Retinal pigment epithelial cell (primary cell): ENCODE data around the gene KCNK7.
A peak's percentile ranks its signal among the peaks of the same experiment; 100 is the strongest.

Experiments
- DNase-seq: peaks from one replicate; pipeline ENCODE4 v3.0.0-alpha.2; 2010; ENCODE audit warnings: low read depth
- H3K4me3 ChIP-seq: 2 replicates; pipeline ENCODE4 v1.5.1; 2011; ENCODE audit warnings: mild to moderate bottlenecking, low read length, control low read depth, moderate library complexity
- TF ChIP-seq, protein P1 (sequence below): conservative IDR thresholded peaks from 2 replicates; pipeline ENCODE4 v1.5.1; 2011; ENCODE audit warnings: low read depth, low read length, control low read depth, inconsistent platforms

KCNK7 gene

GRCh38 chr11:65609665-65610064 is 14.1 kb upstream of the KCNK7 start:
- TF ChIP-seq, protein P1, sequence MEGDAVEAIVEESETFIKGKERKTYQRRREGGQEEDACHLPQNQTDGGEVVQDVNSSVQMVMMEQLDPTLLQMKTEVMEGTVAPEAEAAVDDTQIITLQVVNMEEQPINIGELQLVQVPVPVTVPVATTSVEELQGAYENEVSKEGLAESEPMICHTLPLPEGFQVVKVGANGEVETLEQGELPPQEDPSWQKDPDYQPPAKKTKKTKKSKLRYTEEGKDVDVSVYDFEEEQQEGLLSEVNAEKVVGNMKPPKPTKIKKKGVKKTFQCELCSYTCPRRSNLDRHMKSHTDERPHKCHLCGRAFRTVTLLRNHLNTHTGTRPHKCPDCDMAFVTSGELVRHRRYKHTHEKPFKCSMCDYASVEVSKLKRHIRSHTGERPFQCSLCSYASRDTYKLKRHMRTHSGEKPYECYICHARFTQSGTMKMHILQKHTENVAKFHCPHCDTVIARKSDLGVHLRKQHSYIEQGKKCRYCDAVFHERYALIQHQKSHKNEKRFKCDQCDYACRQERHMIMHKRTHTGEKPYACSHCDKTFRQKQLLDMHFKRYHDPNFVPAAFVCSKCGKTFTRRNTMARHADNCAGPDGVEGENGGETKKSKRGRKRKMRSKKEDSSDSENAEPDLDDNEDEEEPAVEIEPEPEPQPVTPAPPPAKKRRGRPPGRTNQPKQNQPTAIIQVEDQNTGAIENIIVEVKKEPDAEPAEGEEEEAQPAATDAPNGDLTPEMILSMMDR = no peak
- DNase-seq = no peak
- H3K4me3 ChIP-seq = no peak overlapping the region

DNA sequence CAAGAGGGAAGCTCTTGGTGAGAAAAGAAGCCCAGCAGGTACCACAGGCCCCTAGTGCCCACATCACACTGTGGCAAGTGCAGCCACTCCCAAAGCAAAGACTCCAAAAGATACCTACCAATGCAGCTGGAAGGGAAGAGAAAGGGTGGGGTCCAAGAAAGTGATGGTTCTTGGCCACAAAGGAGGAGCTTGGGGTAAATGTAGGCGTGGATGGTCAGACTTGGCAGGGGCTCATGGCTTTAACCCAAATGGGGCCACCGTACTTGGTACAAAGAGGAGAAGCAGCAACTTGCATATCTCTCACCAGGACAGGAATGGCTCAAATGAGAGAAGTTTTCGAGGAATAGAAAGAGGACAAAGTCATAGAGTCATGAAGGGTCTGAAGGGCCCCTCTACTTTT is 13.6 kb upstream of the KCNK7 start:
- no peak overlapping the region for H3K4me3 ChIP-seq
- DNase-seq = no peak
- TF ChIP-seq, protein P1 = no peak

- TF ChIP-seq, protein P1 = no peak
- peak overlapping the region; percentile 9 for H3K4me3 ChIP-seq
- DNase-seq = no peak
These were observed 12.2 kb upstream of the KCNK7 start for GRCh38 chr11:65607614-65608426.

DNA sequence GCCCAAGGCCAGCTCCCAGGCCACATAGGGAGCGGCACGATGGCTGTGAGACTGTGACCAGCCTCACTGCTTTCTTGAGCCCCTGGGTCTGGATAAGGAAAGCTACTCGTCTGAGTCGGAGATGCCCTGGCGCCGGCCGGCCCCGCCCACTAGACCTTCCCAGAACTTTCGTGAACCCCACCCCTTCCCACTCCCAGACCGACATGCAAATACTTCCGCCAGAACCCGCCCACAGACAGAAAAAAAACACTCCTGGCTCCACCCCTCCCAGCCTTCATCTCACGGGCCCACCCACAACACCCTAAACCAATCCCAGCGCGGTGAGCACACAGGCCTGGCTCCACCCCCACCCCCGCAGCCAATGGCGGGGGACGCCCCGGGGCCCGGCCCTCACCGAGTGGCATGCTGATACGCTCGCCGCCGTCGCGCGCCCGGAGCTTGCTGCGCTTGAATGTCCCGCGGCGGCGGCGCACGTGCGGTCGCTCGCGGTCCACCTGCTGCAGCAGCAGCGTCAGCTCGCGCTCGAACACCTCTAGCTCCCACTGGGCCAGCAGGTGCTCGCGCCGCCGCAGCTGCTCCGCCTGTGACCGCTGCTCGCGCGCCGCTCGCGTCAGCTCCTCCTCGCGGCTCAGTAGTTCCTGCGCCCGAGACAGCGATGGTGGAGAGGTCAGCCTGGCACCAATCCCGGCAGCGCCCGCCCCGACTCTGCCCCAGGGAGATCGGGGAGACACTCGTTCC is 11.4 kb upstream of the KCNK7 start:
- peak; percentile 88 for DNase-seq
- TF ChIP-seq, protein P1 = no peak
- peak overlapping the region; percentile 9 for H3K4me3 ChIP-seq

GRCh38 chr11:65604258-65604657 is 8.7 kb upstream of the KCNK7 start:
- TF ChIP-seq, protein P1 = no peak
- H3K4me3 ChIP-seq = no peak overlapping the region
- DNase-seq = no peak

- no peak overlapping the region for H3K4me3 ChIP-seq
- TF ChIP-seq, protein P1 = no peak
- DNase-seq = no peak
These were observed 4.3 kb upstream of the KCNK7 start for GRCh38 chr11:65599955-65600246.
